GM12878 (cell line): ENCODE measurements around the gene OR6Q1.

Experiments
- ATF3 ChIP-seq: IDR thresholded peaks from 2 replicates; pipeline ENCODE4 v1.6.1; 2011; ENCODE audit warnings: low read depth, mild to moderate bottlenecking, low read length, moderate library complexity, borderline replicate concordance; ENCODE audit errors: extremely low read depth
- ATF7 ChIP-seq: fragments of 450-650 bp; IDR thresholded peaks from 2 replicates; pipeline ENCODE4 v1.6.1; 2016; ENCODE audit warnings: low read depth, mild to moderate bottlenecking
- BHLHE40 ChIP-seq, 2 experiments: fragments of 450-650 bp in 1 of 2; IDR thresholded peaks; 2 replicates each; pipeline ENCODE4 v1.6.1; 2011 to 2017; ENCODE audit warnings: low read depth in 2 of 2, borderline replicate concordance in 1 of 2, improper control_type of control experiment in 1 of 2, low read length in 1 of 2, mild to moderate bottlenecking in 1 of 2
- FOXK2 ChIP-seq: fragments of 450-650 bp; IDR thresholded peaks from 2 replicates; pipeline ENCODE4 v1.6.1; 2017; ENCODE audit warnings: mild to moderate bottlenecking, moderate library complexity
- NBN ChIP-seq: fragments of 450-650 bp; IDR thresholded peaks from 2 replicates; pipeline ENCODE4 v1.6.1; 2016
- PBX3 ChIP-seq: IDR thresholded peaks from 2 replicates; pipeline ENCODE4 v1.6.1; 2011; ENCODE audit warnings: mild to moderate bottlenecking, low read depth, low read length, moderate library complexity; ENCODE audit not compliant: insufficient replicate concordance
- POLR2AphosphoS5 ChIP-seq: IDR thresholded peaks from 2 replicates; pipeline ENCODE4 v1.6.1; 2011; ENCODE audit warnings: mild to moderate bottlenecking, low read length, inconsistent platforms
- RBBP5 ChIP-seq: fragments of 200-600 bp; sonication (generic); conservative IDR thresholded peaks from 2 replicates; pipeline ENCODE4 v1.6.1; 2016
- SP1 ChIP-seq: IDR thresholded peaks from one replicate; pipeline ENCODE4 v1.6.1; 2011; ENCODE audit warnings: low read depth, low read length
- WRNIP1 ChIP-seq: IDR thresholded peaks from 2 replicates; pipeline ENCODE4 v1.6.1; 2011; ENCODE audit warnings: low read depth, low read length, improper control_type of control experiment, borderline replicate concordance
- ZBTB33 ChIP-seq: fragments of 450-650 bp; IDR thresholded peaks from 2 replicates; pipeline ENCODE4 v1.6.1; 2017; ENCODE audit warnings: mild to moderate bottlenecking
- TF ChIP-seq, protein P1 (sequence below): IDR thresholded peaks from 2 replicates; pipeline ENCODE4 v1.6.1; 2012; ENCODE audit warnings: low read depth, low read length, improper control_type of control experiment
- TF ChIP-seq, protein P2 (sequence below): fragments of 150-350 bp; IDR thresholded peaks from 2 replicates; pipeline ENCODE4 v1.6.1; 2016; ENCODE audit warnings: low read depth, low read length
- TF ChIP-seq, protein P3 (sequence below), 3 experiments: IDR thresholded peaks in 2 of 3; conservative IDR thresholded peaks in 1 of 3; 2 replicates each; pipeline ENCODE4 v1.5.1; 2011; ENCODE audit warnings: low read depth in 3 of 3, low read length in 3 of 3, mild to moderate bottlenecking in 3 of 3, control low read depth in 2 of 3, moderate library complexity in 2 of 3, inconsistent platforms in 1 of 3, mixed read lengths in 1 of 3; ENCODE audit not compliant: control insufficient read depth in 2 of 3, insufficient read depth in 1 of 3; ENCODE audit errors: extremely low read depth in 1 of 3

DNA sequence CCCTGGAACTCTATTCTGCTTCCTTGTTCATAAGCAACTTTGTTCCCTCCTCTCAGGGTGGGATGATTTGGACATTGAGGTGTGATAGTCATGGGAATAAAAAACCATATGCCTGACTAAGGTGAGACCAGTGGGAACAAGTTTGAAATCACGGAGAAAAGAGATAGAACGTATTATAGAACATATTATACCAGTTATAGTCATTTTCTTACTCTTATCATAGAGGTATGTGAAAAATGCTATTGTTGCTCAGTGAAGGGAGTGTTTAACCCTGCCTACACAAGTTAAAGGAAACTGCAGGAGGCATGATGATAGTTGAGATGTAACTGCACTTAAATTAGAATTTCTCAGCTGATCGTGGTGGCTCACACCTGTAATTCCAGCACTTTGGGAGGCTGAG, 15.5 kb downstream of the OR6Q1 start:
- TF ChIP-seq, protein P1, sequence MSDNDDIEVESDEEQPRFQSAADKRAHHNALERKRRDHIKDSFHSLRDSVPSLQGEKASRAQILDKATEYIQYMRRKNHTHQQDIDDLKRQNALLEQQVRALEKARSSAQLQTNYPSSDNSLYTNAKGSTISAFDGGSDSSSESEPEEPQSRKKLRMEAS, result no peak
- no peak for TF ChIP-seq PBX3
- no peak for TF ChIP-seq RBBP5
- TF ChIP-seq, protein P2, sequence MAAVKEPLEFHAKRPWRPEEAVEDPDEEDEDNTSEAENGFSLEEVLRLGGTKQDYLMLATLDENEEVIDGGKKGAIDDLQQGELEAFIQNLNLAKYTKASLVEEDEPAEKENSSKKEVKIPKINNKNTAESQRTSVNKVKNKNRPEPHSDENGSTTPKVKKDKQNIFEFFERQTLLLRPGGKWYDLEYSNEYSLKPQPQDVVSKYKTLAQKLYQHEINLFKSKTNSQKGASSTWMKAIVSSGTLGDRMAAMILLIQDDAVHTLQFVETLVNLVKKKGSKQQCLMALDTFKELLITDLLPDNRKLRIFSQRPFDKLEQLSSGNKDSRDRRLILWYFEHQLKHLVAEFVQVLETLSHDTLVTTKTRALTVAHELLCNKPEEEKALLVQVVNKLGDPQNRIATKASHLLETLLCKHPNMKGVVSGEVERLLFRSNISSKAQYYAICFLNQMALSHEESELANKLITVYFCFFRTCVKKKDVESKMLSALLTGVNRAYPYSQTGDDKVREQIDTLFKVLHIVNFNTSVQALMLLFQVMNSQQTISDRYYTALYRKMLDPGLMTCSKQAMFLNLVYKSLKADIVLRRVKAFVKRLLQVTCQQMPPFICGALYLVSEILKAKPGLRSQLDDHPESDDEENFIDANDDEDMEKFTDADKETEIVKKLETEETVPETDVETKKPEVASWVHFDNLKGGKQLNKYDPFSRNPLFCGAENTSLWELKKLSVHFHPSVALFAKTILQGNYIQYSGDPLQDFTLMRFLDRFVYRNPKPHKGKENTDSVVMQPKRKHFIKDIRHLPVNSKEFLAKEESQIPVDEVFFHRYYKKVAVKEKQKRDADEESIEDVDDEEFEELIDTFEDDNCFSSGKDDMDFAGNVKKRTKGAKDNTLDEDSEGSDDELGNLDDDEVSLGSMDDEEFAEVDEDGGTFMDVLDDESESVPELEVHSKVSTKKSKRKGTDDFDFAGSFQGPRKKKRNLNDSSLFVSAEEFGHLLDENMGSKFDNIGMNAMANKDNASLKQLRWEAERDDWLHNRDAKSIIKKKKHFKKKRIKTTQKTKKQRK, result no peak
- no peak for TF ChIP-seq WRNIP1
- TF ChIP-seq FOXK2, result no peak
- no peak for TF ChIP-seq ATF7
- TF ChIP-seq ATF3, result no peak
- TF ChIP-seq NBN, result no peak
- TF ChIP-seq POLR2AphosphoS5, result no peak
- no peak for TF ChIP-seq SP1
- TF ChIP-seq ZBTB33, result no peak
- no peak for TF ChIP-seq BHLHE40 (IDR thresholded peaks at IDR 0.05; ENCODE audit: borderline replicate concordance in 1 of 2, low read depth in 2 of 2, low read length in 1 of 2)
- TF ChIP-seq, protein P3, sequence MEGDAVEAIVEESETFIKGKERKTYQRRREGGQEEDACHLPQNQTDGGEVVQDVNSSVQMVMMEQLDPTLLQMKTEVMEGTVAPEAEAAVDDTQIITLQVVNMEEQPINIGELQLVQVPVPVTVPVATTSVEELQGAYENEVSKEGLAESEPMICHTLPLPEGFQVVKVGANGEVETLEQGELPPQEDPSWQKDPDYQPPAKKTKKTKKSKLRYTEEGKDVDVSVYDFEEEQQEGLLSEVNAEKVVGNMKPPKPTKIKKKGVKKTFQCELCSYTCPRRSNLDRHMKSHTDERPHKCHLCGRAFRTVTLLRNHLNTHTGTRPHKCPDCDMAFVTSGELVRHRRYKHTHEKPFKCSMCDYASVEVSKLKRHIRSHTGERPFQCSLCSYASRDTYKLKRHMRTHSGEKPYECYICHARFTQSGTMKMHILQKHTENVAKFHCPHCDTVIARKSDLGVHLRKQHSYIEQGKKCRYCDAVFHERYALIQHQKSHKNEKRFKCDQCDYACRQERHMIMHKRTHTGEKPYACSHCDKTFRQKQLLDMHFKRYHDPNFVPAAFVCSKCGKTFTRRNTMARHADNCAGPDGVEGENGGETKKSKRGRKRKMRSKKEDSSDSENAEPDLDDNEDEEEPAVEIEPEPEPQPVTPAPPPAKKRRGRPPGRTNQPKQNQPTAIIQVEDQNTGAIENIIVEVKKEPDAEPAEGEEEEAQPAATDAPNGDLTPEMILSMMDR (IDR thresholded peaks at IDR 0.05 in 2 of 3, conservative IDR thresholded peaks at IDR 0.05 in 1 of 3; ENCODE audit: control insufficient read depth in 2 of 3, extremely low read depth in 1 of 3, insufficient read depth in 1 of 3, low read depth in 3 of 3, low read length in 3 of 3), result no peak
